HepG2 (cell line): Measurements from ENCODE around the gene CAMK4. TPM values are rescaled to one million over a fixed set of nuclear protein-coding genes. Genes with fewer than 3 reads are reported as not detected.

Source experiments
- ATAC-seq: fragments of 200-7000 bp; cut with Tn5 transposase; 3 replicates; pipeline ENCODE4 v1.9.1; 2020; ENCODE audit warnings: mild to moderate bottlenecking, moderate library complexity
- BruUV-seq: library from RNA; stranded (reverse); fragments of 400-500 nt; replicated peaks from 2 replicates; lab custom pipeline; 2021; lab: Mats Ljungman, UMichigan
- CTCF ChIA-PET: fragments of 300-600 bp; formaldehyde crosslinking; extraction: SDS; loops from one replicate; lab custom pipeline; 2021; ENCODE audit warnings: low total read pairs, inconsistent platforms, low intra/inter-chr PET ratio; lab: Yijun Ruan, JAX
- POLR2A ChIA-PET: fragments of 350-600 bp; sonication (Branson Sonifier 250); formaldehyde crosslinking; loops from one replicate; lab custom pipeline; 2020; ENCODE audit warnings: antibody characterized with exemption, inconsistent platforms; lab: Yijun Ruan, JAX
- DNase-seq: peaks from one replicate; pipeline ENCODE4 v3.0.0-alpha.2; 2015; ENCODE audit warnings: low spot score
- FAIRE-seq: peaks from 3 replicates; lab custom pipeline; 2011; peaks lifted over from hg19 to GRCh38; lab: Jason Lieb, UNC
- H2AFZ ChIP-seq: one replicate; pipeline ENCODE4 v1.6.1; 2011; ENCODE audit warnings: low read length, inconsistent platforms
- H3K27ac ChIP-seq: fragments of 300-600 bp; 3 replicates; pipeline ENCODE4 v1.8.0; 2011; ENCODE audit warnings: mixed run types, mild to moderate bottlenecking, mixed read lengths, low read length, inconsistent platforms; ENCODE audit not compliant: insufficient read depth; ENCODE audit errors: extremely low read length
- H3K27me3 ChIP-seq, 2 experiments: fragments of 200-600 bp in 1 of 2; 2 replicates in 1 of 2; 3 replicates in 1 of 2; pipeline versions ENCODE4 v1.6.0 to v1.8.0; 2011; ENCODE audit warnings: low read length in 2 of 2, mild to moderate bottlenecking in 2 of 2, moderate library complexity in 2 of 2, inconsistent platforms in 1 of 2; ENCODE audit not compliant: insufficient read depth in 2 of 2, control insufficient read depth in 1 of 2
- H3K36me3 ChIP-seq, 2 experiments: fragments of 200-600 bp in 1 of 2; replicated peaks in 1 of 2; 2 replicates in 1 of 2; 3 replicates in 1 of 2; pipeline versions ENCODE4 v1.5.1 to v1.8.0; 2011; ENCODE audit warnings: low read length in 2 of 2, inconsistent platforms in 1 of 2; ENCODE audit not compliant: insufficient read depth in 2 of 2, control insufficient read depth in 1 of 2
- H3K4me1 ChIP-seq: 2 replicates; pipeline ENCODE4 v1.5.1; 2012; ENCODE audit warnings: low read length, inconsistent platforms; ENCODE audit not compliant: insufficient read depth
- H3K4me2 ChIP-seq: 2 replicates; pipeline ENCODE4 v1.6.0; 2011; ENCODE audit warnings: low read depth, low read length, inconsistent platforms
- H3K4me3 ChIP-seq, 3 experiments: fragments of 200-600 bp in 1 of 3; sonication (generic), shearing (Covaris generic) in 1 of 3; replicated peaks in 1 of 3; 2 replicates each; pipeline ENCODE4 v1.5.1; 2011 to 2016; ENCODE audit warnings: low read length in 3 of 3, inconsistent platforms in 2 of 3, low read depth in 2 of 3, mild to moderate bottlenecking in 2 of 3, control low read depth in 1 of 3, mixed read lengths in 1 of 3; ENCODE audit not compliant: insufficient read depth in 1 of 3
- H3K79me2 ChIP-seq: one replicate; pipeline ENCODE4 v1.6.1; 2011; ENCODE audit warnings: low read length, inconsistent platforms; ENCODE audit not compliant: insufficient read depth
- H3K9ac ChIP-seq: 2 replicates; pipeline ENCODE4 v1.6.0; 2011; ENCODE audit warnings: mild to moderate bottlenecking, low read depth, low read length, inconsistent platforms; ENCODE audit not compliant: insufficient read depth
- H3K9me3 ChIP-seq: 2 replicates; pipeline ENCODE4 v1.5.1; 2012; ENCODE audit warnings: mild to moderate bottlenecking, low read length
- H4K20me1 ChIP-seq: 2 replicates; pipeline ENCODE4 v1.6.0; 2011; ENCODE audit warnings: inconsistent platforms, mild to moderate bottlenecking, low read length, moderate library complexity; ENCODE audit not compliant: insufficient read depth
- KIAA2018 ChIP-seq: sonication (generic); formaldehyde crosslinking; IDR thresholded peaks from 2 replicates; pipeline ENCODE4 v1.5.0; 2020; ENCODE audit warnings: mild to moderate bottlenecking, missing genetic modification reagents, borderline replicate concordance
- TAF1 ChIP-seq: sonication (generic); formaldehyde crosslinking; IDR thresholded peaks from 2 replicates; pipeline ENCODE4 v1.4.0; 2020; ENCODE audit warnings: missing genetic modification reagents
- UBTF ChIP-seq: sonication (generic); formaldehyde crosslinking; IDR thresholded peaks from 2 replicates; pipeline ENCODE4 v1.4.0; 2020; ENCODE audit warnings: mild to moderate bottlenecking, missing genetic modification reagents
- ZNF543 ChIP-seq: sonication (generic); formaldehyde crosslinking; IDR thresholded peaks from 2 replicates; pipeline ENCODE4 v1.4.0; 2020; ENCODE audit warnings: mild to moderate bottlenecking, missing genetic modification reagents
- WGBS: methylation state at CpG from one replicate; pipeline ENCODE4 v1.1.6; 2017; ENCODE audit warnings: low lambda C conversion rate; 5-methylcytosine and 5-hydroxymethylcytosine counted together
- in situ Hi-C: cut with HindIII; loops from 2 replicates; pipeline ENCODE4 v1.10.0; 2017; ENCODE audit warnings: low pct_unique_long_range_greater_than_20kb; ENCODE audit not compliant: extremely low pct_ligation_motif_present
- intact Hi-C: fragments of 100-400 bp; cut with micrococcal nuclease; formaldehyde crosslinking; loops from one replicate; pipeline ENCODE4 v1.10.0; 2022; ENCODE audit not compliant: unreplicated experiment
- polyA plus RNA-seq, 8 experiments: library from polyadenylated mRNA; depleted of rRNA in 3 of 8; stranded (reverse) in 7 of 8; unstranded in 1 of 8; fragments of >200 nt; fragmentation: Illumina TruSeq in 4 of 8; extraction: Trizol in 4 of 8; gene quantifications; 2 replicates each; pipeline versions ENCODE4 v1.2.1 to v1.2.3, GENCODE V29; 2011 to 2016; ENCODE audit warnings: low read depth in 4 of 8, missing spikeins in 1 of 8, mixed read lengths in 1 of 8; ENCODE audit not compliant: insufficient read depth in 1 of 8
- total RNA-seq, 5 experiments: library from RNA; depleted of rRNA; stranded (reverse); fragments of >200 nt; fragmentation: Illumina TruSeq; extraction: Trizol; gene quantifications; 2 replicates each; pipeline ENCODE4 v1.2.3, GENCODE V29; 2016; ENCODE audit warnings: low read depth in 1 of 5

The CAMK4 gene
- total and polyA plus RNA-seq, 2 of the 13 experiments (the other 11 are each of a cell fraction or from before 2014, with no cell fraction given), result not detected

DNA sequence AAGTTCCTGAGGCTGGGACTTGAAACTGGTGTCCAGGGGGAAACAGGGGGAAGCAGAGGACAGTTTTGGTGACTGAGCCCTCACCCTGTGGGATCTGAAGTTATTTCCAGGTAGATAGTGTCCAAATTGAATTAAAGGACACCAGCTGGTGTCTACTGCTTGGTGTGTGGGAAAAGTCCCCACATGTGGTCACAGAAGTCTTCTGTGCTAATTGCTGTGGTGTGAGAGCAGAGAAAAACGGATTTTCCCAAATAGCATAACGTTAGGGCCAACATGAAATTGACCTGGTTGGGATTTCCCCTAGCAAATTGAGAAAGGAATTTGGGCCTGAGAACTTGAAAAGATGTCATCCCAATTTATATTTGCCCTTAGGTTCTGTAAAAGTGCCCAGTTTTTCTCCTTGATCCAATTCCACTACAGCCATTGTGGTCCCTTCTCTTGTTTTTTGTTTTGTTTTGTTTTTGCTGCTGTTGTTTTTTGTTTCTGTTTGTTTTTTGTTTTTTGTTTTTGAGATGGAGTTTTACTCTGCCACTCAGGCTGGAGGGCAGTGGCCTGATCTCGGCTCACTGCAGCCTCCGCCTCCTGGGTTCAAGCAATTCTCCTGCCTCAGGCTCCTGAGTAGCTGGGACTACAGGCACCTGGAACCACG lies 293.8 kb downstream of the CAMK4 start:
- Histone ChIP-seq H3K79me2 (no peaks in the 10 kb centered on the region), H3K4me3 (no peak overlapping the region), H3K9ac (no peak overlapping the region), H3K27me3 (no peaks in the 10 kb centered on the region), H3K36me3 (no peaks in the 10 kb centered on the region), H3K4me1 (peaks cover 9% of the 10 kb centered on the region), H4K20me1 (no peaks in the 10 kb centered on the region), H3K9me3 (no peaks in the 10 kb centered on the region)
- FAIRE-seq (no peak), ATAC-seq (no peak), DNase-seq (no peak)
- no TSS peak for BruUV-seq
- intact Hi-C loops, result no loop called here
- in situ Hi-C loops, result no loop called here
- WGBS, result 46% methylated on average over 5 of the region's 5 CpGs
- CTCF ChIA-PET, result no interaction called here
- TF ChIP-seq TAF1 (CRISPR knock-in tag), result no peak
- TF ChIP-seq UBTF, result no peak
- TF ChIP-seq, all 625 proteins: peak for 0
- POLR2A ChIA-PET, result no interaction called here
- no peak overlapping the region for H3K27ac ChIP-seq
- no peak overlapping the region for H3K4me2 ChIP-seq
- no peak overlapping the region for H2AFZ ChIP-seq

- Histone ChIP-seq H4K20me1 (no peaks in the 10 kb centered on the region), H3K27me3 (no peaks in the 10 kb centered on the region), H3K4me2 (no peak overlapping the region), H3K4me3 (no peak overlapping the region), H3K9me3 (no peaks in the 10 kb centered on the region), H3K27ac (no peak overlapping the region), H2AFZ (no peak overlapping the region), H3K4me1 (peaks cover 5% of the 10 kb centered on the region), H3K9ac (no peak overlapping the region), H3K79me2 (no peaks in the 10 kb centered on the region), H3K36me3 (no peaks in the 10 kb centered on the region)
- ChIA-PET POLR2A (no interaction called here), CTCF (no interaction called here)
- intact Hi-C loops (no loop called here), in situ Hi-C loops (no loop called here)
- no TSS peak for BruUV-seq
- WGBS, result 12% methylated on average over 2 of the region's 2 CpGs
- FAIRE-seq (no peak), ATAC-seq (no peak), DNase-seq (no peak)
- TF ChIP-seq ZNF543 (CRISPR knock-in tag) (no peak), KIAA2018 (no peak)
Measured at GRCh38 chr5:111518777-111519176, 294.6 kb downstream of the CAMK4 start.
